Panc1 (cell line): ENCODE data around the gene REN. TPM values are rescaled to one million over a fixed set of nuclear protein-coding genes. Genes with fewer than 3 reads are reported as not detected.
A peak's percentile ranks its signal among the peaks of the same experiment; 100 is the strongest.

Experiments
- ATAC-seq: fragments of 200-7000 bp; cut with Tn5 transposase; 2 replicates; pipeline ENCODE4 v1.9.1; 2020; ENCODE audit warnings: mild to moderate bottlenecking, moderate library complexity
- BruUV-seq: library from RNA; stranded (reverse); fragments of 400-500 nt; replicated peaks from 2 replicates; lab custom pipeline; 2021; lab: Mats Ljungman, UMichigan
- CTCF ChIA-PET: fragments of 300-600 bp; sonication (Branson Sonifier 250); formaldehyde crosslinking; loops from one replicate; lab custom pipeline; 2022; ENCODE audit warnings: antibody characterized with exemption; lab: Charles Lee
- POLR2A ChIA-PET: fragments of 300-600 bp; sonication (Branson Sonifier 250); formaldehyde crosslinking; loops from one replicate; lab custom pipeline; 2022; ENCODE audit warnings: antibody characterized with exemption; lab: Charles Lee
- DNase-seq: peaks from one replicate; pipeline ENCODE4 v3.0.0-alpha.2; 2010; ENCODE audit warnings: low read depth, low spot score
- H3K27ac ChIP-seq: 2 replicates; pipeline ENCODE4 v1.5.1; 2011; ENCODE audit warnings: mild to moderate bottlenecking, low read length, inconsistent platforms
- H3K27me3 ChIP-seq: fragments of 200-500 bp; sonication (Bioruptor generic); 2 replicates; pipeline ENCODE4 v1.6.0; 2014; ENCODE audit warnings: low read length, inconsistent platforms; ENCODE audit not compliant: control insufficient read depth, insufficient read depth
- H3K36me3 ChIP-seq: fragments of 200-500 bp; sonication (Bioruptor generic); 2 replicates; pipeline ENCODE4 v1.5.1; 2014; ENCODE audit warnings: inconsistent platforms, mild to moderate bottlenecking, low read length, moderate library complexity; ENCODE audit not compliant: control insufficient read depth, insufficient read depth
- H3K4me1 ChIP-seq: 2 replicates; pipeline ENCODE4 v1.5.1; 2011; ENCODE audit warnings: inconsistent platforms, mild to moderate bottlenecking, low read length, moderate library complexity; ENCODE audit not compliant: control insufficient read depth, insufficient read depth
- H3K4me3 ChIP-seq, 2 experiments: 2 replicates each; pipeline ENCODE4 v1.5.1; 2011 to 2012; ENCODE audit warnings: low read depth in 2 of 2, low read length in 2 of 2, mild to moderate bottlenecking in 2 of 2, inconsistent platforms in 1 of 2, moderate library complexity in 1 of 2
- H3K9me3 ChIP-seq: fragments of 200-500 bp; sonication (Bioruptor generic); 2 replicates; pipeline ENCODE4 v1.5.1; 2014; ENCODE audit warnings: low read depth, mild to moderate bottlenecking, inconsistent platforms, low read length, moderate library complexity; ENCODE audit not compliant: control insufficient read depth, insufficient read depth
- CTCF ChIP-seq: fragments of 450-650 bp; IDR thresholded peaks from 2 replicates; pipeline ENCODE4 v1.5.1; 2017; ENCODE audit warnings: mild to moderate bottlenecking
- POLR2AphosphoS5 ChIP-seq: IDR thresholded peaks from 2 replicates; pipeline ENCODE4 v1.6.1; 2012; ENCODE audit warnings: mild to moderate bottlenecking, low read depth, low read length, moderate library complexity
- REST ChIP-seq, 2 experiments: IDR thresholded peaks; 2 replicates each; pipeline ENCODE4 v1.6.1; 2011 to 2012; ENCODE audit warnings: low read depth in 2 of 2, control low read depth in 1 of 2, low read length in 1 of 2, mild to moderate bottlenecking in 1 of 2, moderate library complexity in 1 of 2; ENCODE audit not compliant: insufficient read depth in 1 of 2
- SIN3A ChIP-seq: IDR thresholded peaks from 2 replicates; pipeline ENCODE4 v1.6.1; 2012; ENCODE audit warnings: low read depth, mild to moderate bottlenecking, low read length, moderate library complexity, borderline replicate concordance; ENCODE audit not compliant: insufficient read depth
- TCF7L2 ChIP-seq: IDR thresholded peaks from 2 replicates; pipeline ENCODE4 v1.6.1; 2011; ENCODE audit warnings: mild to moderate bottlenecking, low read depth, low read length, inconsistent platforms
- in situ Hi-C: cut with HindIII; loops from 2 replicates; pipeline ENCODE4 v1.10.0; 2016; ENCODE audit warnings: low sequenced_read_pairs, low pct_unique_long_range_greater_than_20kb
- intact Hi-C: fragments of 100-400 bp; cut with micrococcal nuclease; formaldehyde crosslinking; loops from one replicate; pipeline ENCODE4 v1.10.0; 2022; ENCODE audit not compliant: unreplicated experiment
- total RNA-seq: library from RNA; stranded (reverse); gene quantifications from one replicate; pipeline ENCODE4 v1.2.1, GENCODE V29; 2021; ENCODE audit not compliant: unreplicated experiment

Gene REN
- total RNA-seq, 1 experiment from 2014 or later, result not detected

- intact Hi-C loops, result no loop called here
- DNase-seq (no peak), ATAC-seq (0 out of 2 replicates have a peak, but pooled peaks have one; percentile 1)
- no peak for TF ChIP-seq TCF7L2
- TF ChIP-seq REST (IDR thresholded peaks at IDR 0.05; ENCODE audit: insufficient read depth in 1 of 2, low read depth in 2 of 2, low read length in 1 of 2), result no peak
- TF ChIP-seq POLR2AphosphoS5, result no peak
- no peak for TF ChIP-seq CTCF
- TF ChIP-seq SIN3A, result no peak
- Histone ChIP-seq H3K27ac (peak overlapping the region; percentile 23; the same call in 1 of the 2 replicates), H3K27me3 (no peaks in the 10 kb centered on the region), H3K4me3 (no peak overlapping the region), H3K4me1 (peaks cover 29% of the 10 kb centered on the region), H3K9me3 (no peaks in the 10 kb centered on the region), H3K36me3 (peaks cover 3% of the 10 kb centered on the region)
- in situ Hi-C loops, result loop anchor here (25.0 kb wide), 1 partner anchor 266 kb away; the partner anchor contains the start of gene SNRPE
- ChIA-PET CTCF (interaction anchor here (0.6 to 2.8 kb wide), 9 partner anchors 11 to 268 kb away, joined by 3 to 30 read pairs (median 3); partner anchors contain the start of gene SOX13), POLR2A (no interaction called here)
- BruUV-seq, result no TSS peak
Observed at GRCh38 chr1:204128464-204128963, 37.6 kb downstream of the REN start.

GRCh38 chr1:204127597-204128242 lies 38.4 kb downstream of the REN start:
- peak; percentile 57 for ATAC-seq
- ChIA-PET CTCF (interaction anchor here (0.5 to 2.8 kb wide), 5 partner anchors 39 to 285 kb away, joined by 3 to 30 read pairs (median 3); no protein-coding TSS in a partner anchor), POLR2A (no interaction called here)
- Histone ChIP-seq H3K36me3 (peaks cover 3% of the 10 kb centered on the region), H3K9me3 (no peaks in the 10 kb centered on the region), H3K4me3 (no peak overlapping the region), H3K27me3 (no peaks in the 10 kb centered on the region), H3K4me1 (peaks cover 29% of the 10 kb centered on the region), H3K27ac (no peak overlapping the region)
- no TSS peak for BruUV-seq
- in situ Hi-C loops (loop anchor here (25.0 kb wide), 1 partner anchor 265 kb away; the partner anchor contains the start of gene SNRPE), intact Hi-C loops (loop anchor here (1.0 kb wide), 1 partner anchor 256 kb away; no protein-coding TSS in a partner anchor)
- no peak for TF ChIP-seq SIN3A
- TF ChIP-seq CTCF, result peak; percentile 99
- peak; percentile 54 for DNase-seq
